ENCODE data around the gene KAT6B. TPM values are rescaled to one million over a fixed set of nuclear protein-coding genes. Genes with fewer than 3 reads are reported as not detected.
"Not testable (repeated sequence)": the region's sequence is repeated elsewhere in the genome, so short reads cannot be mapped to it uniquely, and the experiment has no call there.

The KAT6B gene
- total RNA-seq, 1 donor from 2014 or later = 56.2 TPM

DNA sequence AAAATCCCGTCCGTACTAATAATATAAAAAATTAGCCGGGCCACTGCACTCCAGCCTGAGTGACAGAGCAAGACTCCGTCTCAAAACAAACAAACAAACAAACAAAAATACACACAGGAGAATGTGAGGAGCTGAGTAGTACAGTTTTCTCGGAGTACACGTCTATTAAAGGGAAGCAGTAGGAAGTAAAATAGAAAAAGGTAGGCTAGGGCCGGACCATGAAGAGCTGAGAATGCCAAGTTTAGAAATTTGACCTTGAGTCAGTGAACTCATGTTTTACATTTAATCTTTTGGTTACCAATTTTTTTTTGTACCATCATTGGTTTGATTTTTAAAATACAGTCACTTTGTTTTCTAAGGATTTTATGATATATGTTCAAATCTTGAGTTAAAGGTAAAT is 64.1 kb downstream of the KAT6B start:
- DNase-seq (ENCODE audit: low spot score) = no peak

DNA sequence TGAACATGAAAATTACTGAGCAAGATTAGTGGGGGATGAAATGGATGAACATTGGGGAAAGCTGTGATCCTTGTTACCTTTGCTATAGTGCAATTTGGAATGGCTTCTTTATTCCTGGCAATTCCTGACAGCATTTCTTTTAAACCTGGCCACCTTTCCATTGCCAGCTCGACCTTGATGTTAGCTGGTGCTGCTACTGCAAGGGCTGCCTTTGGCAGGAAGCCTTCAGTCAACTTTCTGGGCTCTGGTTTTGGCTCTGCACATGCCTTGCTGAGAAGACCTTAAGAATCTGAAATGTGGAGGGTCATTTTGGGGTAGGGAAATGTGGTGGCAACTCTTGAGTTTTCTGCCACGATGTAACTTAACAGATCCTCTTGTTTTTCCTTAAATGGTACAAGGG is 64.7 kb downstream of the KAT6B start:
- DNase-seq (ENCODE audit: low spot score) = no peak

DNA sequence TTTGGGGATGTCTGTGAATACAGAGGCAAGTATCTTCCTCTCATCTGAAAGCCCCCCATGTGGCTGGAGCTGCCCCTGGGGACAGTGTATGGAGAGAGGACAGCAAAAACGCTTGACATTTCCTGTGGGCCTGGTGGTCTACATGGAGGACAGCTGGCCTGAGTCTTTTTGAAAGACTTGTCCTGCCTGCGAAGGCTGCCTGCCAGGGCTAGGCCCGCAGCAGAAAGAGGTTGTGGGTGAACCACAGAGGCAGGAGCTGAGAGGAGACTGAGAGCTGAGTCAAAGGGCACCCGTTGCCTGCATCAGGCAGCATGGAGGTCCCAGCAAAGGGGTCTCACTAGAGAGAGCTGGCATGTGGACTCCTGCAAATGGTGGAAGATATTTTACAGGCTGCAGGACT is 66.4 kb downstream of the KAT6B start:
- DNase-seq (ENCODE audit: low spot score) = no peak

DNA sequence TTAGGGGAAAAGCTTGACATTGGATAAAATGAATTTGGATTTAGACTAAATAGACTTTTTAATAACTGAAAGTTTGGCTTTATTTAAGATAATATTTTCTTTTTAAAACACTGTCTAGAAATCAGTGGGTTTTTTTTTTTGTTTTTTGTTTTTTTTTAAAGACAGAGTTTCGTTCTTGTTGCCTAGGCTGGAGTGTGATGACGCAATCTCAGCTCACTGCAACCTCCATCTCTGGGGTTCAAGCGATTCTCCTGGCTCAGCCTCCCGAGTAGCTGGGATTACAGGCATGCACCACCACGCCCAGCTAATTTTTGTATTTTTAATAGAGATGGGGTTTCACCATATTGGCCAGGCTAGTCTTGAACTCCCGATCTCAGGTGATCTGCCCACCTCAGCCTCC is 66.9 kb downstream of the KAT6B start:
- not testable (repeated sequence) for DNase-seq (ENCODE audit: low spot score)

DNA sequence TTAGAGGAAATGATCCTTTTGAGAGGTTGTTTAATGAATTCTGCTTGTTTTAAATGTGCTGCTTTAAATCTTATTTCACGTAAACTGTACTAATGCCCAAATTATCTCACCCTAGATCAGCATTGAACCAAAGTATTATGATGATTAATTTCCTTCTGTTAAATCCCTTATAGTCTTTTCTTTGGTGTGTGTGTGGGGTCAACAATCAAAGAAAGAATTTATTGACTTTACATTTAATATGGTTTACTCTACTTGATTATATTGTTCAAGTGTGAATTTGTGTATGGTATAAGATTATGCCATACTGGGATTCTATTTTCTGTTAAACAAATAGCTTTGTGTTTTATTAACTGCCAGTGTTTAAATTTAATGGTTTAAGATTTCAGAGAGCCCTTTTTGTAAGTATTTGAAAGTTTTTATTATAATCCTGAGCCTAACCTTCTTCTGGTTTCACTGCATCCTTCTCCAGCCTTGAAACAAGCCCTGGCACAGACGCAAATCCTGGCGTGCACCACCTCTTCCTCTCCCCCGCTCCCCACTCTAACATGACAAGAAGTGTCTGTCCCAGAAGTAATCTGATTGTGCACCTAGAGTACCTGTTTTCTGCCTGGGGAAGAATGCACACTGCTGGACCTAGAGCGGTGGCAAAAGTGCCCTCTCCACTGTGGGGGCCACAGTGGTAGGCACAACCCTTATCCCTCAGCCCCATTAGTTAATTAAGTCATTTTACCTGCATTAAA is 70.6 kb downstream of the KAT6B start:
- no peak for DNase-seq (ENCODE audit: low spot score)

DNA sequence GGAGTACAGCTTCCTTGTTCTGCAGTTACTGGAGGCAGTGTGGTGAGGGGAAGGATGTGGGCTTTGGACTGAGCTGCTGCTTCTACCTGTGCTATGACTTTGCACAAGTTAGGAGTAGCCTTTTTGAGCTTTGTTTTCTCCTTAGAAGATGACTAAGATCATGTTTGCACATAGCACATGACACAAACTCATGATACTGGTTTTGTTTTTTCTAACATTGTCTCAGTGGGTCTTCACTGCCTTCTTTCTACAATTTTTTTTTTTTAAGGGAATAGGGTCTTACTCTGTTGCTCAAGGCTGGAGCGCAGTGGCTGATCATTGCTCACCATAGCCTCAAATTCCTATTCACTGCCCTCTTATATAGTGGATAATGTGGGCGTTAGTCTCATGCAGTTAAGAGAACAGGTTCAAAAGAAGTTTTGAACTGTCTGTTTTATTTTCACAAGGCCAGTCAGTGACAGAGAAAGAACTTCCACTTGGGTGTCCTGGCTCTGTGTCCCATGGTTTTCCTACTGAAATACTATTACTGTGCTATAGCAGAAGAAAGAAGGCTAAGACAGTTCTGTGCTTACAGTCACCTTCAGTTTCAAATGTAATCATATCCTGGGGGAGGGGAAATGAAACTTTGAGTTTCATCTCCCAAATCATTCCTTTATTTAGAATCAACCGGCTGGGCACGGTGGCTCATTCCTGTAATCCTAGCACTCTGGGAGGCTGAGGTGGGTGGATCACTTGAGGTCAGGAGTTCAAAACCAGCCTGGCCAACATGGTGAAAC is 72.0 kb downstream of the KAT6B start:
- no peak for DNase-seq (ENCODE audit: low spot score)

DNA sequence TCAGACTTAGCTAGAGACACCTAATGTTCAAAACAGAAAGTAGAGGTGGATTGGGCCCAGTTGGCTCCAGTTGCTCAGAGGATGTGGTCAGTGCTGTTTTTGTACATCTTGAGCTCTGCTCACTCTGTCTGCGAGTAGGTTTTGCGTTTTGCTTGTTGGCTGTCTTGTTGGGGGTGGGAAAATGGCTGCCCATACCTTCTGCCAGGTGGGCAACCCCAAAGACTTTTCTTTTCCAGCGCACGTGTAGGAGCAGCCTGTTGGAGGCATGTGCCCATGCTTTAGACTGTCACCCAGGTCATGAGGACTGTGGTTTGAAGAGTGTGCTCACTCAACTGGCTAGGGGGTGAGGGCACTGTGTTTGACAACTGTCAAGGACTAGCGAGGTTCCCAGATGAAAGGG is 73.9 kb downstream of the KAT6B start:
- no peak for DNase-seq (ENCODE audit: low spot score)

DNA sequence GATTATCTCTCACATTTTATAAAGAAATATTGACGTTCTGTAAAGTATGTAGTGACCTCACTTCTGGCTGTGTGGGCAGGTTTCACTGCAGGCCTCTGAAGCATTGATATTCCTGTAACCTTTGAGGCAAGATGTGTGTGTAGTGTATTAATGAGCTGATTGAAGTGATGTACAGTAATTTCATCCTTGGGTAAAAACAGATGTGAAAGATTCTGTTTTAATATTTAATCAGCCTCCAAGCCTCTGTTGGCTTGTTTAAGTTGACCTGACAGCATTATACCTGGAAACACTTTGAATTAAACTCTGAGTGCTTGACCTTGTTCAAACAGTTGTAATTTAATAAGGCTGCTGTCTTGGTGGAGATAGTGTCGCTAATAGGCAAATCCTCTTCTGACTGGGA is 74.9 kb downstream of the KAT6B start:
- no peak for DNase-seq (ENCODE audit: low spot score)

DNA sequence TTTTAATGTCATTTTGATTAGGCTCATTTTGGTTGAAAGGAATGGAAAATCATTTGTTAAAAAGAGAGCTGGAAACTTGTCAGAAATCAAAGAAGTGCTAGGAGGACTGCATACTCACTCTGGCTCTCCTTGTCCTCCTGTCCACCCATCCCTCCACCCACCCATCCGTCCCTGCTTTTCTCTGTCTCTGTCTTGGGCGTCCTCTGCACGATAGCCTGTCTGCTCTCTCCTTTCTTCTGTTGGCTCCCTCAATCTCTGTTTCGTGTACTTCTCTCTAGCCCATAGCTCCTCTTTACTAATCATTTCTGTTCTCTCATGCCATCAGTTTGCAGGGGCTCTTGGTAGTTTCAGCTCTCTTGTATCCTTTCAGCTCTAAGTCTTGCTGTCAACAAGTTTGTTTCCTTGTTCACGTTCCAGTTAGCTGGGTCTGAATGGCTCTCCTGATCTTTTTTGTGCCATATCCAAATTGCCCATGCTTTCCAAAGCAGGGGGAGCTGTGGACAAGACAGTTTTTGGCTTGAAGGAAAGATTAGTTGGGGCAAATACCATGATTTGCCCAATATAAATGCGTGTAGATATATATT is 75.6 kb downstream of the KAT6B start:
- no peak for DNase-seq (ENCODE audit: low spot score)

DNA sequence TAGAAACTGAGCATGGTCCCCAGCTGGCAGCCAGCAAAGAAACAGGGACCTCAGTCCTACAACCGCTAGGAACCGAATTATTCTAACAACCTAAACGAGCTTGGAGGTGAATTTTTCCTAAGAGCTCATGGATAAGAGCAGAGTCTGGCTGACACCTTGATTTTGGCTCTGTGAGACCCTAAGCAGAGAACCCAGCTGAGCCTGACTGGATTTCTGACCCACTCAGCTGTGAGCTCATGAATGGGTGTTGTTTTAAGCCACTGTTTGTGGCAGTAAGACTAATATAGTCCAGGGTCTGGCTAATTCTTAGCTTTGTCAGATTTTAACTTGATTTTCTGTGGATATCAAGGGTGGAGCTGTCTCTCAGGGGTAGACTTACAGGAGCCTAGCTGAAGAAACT is 77.1 kb downstream of the KAT6B start:
- DNase-seq (ENCODE audit: low spot score) = no peak

DNA sequence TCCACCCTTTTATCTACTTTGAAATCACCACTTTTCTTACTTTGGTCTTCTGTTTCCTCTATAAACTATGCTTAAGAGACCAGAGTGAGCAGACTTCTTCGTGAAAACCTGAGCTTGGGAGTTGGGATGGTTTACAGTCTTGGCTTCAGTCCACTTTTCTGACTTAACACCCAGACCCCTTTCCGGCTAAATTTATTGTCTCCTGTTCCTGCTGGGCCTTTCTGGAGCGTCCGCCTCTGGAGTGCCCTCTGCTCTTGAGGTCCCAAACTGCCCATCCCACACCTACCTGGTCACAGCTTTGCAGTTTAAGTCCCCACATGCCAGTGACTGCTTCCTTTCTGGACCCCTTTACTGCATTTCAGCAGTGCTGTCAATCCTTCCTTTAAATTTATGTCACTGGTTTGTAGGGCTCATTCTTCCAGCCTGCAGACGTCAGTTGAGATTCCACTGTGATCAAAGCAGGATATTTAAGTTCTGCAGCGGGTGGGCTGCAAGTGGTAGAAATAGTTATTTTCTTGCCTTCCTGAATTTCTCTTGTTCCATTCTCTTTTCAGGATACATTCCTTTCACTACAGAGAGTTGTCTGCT is 80.3 kb downstream of the KAT6B start:
- DNase-seq (ENCODE audit: low spot score) = no peak

DNA sequence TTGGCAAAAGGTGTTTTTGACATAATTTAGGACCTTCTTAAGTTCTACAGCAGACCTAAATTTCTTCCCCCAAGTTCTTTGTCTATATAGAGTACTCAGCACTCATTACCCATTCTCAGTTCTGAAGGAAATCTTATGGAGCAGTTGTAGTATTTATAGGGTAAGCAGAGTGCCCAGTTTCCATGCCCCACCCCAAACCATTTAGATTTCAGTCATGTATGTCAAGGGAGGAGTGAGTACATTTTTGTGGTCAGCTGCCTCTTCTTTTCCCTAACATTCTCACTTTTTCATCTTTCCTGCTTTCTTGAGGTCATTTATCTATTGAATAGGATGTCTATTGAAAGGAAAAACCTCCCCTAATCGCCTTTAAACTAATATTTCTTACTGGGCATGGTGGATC is 83.3 kb downstream of the KAT6B start:
- no peak for DNase-seq (ENCODE audit: low spot score)

DNA sequence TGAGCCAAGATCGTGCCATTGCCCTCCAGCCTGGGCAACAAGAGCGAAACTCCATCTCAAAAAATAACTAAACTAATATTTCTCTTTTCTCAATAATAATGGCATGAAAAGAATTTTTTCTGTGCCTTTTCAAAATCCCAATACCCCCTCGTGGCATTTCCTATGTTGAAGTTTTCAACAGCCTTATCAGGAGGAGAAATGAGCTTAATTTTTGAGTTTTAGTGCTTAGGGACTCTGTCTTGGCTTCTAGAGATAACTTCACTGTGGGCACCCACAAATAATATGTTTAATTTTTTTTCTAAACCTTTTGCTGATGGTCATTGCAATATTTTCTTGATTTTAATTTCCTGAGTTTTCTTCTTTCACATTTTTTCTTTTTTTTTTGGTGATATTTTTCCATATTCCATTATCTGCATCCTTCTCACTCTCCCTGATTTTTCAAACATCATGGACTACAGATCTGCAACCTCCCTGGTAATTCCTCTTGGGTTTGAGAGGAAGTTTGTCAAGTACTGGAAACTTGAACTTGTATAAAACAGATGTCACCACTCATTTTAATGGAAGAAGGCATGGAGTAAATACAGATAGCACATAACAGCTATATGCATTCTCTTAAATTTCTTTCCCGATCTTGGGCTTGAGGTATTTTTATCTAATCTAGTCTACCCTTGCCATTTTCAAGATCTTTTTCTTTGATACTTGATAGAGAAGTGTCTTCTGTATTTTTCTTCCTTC is 84.0 kb downstream of the KAT6B start:
- DNase-seq (ENCODE audit: low spot score) = no peak

DNA sequence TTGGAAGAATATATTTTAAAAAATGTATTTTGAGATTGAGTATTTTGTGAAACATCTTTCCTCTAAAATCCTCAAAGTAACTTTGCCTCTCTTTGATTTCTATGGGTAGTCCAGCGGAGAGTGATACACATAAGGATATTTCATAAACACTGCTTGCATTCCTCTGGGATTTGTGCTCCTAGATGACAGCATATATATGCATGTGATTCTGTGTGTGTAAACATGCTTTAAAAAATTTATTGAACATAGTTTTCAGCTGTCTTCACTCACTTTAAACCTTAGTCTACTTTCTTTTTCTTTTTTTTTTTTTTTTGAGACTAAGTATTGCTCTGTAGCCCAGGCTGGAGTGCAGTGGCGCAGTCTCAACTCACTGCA is 84.6 kb downstream of the KAT6B start:
- no peak for DNase-seq (ENCODE audit: low spot score)

DNA sequence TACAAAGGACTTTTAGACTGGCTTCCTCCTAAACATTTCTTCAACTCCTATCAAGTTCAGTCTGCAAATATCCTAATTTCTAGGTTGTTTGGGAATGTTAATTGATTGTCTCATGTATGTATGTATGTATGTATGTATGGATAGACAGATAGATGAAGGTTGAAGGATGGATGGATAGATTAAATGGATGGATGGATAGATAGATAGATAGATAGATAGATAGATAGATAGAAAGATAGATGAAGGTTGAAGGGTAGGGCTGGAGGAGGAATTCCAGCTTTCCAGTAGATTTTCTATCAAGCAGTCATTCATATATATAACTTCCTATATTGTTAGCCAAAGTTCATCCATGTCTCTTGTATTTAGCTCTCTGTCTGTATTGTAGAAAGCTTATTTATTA is 85.8 kb downstream of the KAT6B start:
- DNase-seq (ENCODE audit: low spot score) = no peak

DNA sequence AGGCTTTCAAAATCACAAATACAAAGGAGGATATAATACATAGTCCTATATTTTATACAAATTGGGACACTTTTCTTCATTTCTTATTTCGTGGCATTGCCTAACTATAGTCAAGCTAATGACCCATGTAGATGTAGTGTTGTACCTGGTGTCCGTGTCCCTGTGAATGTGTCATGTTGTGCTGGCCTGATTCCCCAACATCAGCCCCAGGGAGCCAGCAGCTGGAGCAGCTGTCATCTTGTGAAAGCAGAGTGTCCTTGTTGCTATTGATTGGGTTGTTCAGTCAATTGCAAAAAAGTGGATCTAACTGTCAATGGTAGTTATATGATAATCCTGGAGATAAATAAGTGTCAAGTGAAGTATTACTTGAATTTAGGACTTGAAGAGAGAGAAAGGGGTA is 86.3 kb downstream of the KAT6B start:
- DNase-seq (ENCODE audit: low spot score) = no peak

DNA sequence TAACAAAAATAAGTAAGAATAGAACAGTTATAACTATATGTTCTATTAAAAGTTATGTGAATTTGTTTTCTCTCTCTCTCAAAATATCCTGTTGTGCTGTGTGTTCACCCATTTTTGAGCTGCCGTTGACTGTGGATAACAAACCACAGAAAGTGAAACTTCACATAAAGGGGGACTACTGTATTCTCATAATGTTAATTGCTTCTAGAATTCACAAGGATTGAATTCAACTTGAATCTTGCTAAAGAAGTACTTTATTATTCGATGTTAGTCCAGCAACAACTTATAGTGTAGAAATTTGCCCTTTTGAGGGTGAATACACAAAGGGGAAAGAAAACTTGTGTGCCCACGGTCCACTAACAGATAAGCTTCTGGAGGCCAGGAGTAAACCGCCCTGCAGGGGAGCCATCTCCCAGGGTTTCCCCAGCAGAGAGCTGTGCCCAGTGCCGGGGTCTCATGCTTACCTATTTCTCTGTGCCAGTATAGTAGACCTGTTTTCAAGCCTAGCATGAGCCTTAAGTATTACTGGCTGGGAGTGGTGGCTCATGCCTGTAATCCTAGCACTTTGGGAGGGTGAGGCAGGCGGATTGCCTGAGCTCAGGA is 87.1 kb downstream of the KAT6B start:
- no peak for DNase-seq (ENCODE audit: low spot score)

DNA sequence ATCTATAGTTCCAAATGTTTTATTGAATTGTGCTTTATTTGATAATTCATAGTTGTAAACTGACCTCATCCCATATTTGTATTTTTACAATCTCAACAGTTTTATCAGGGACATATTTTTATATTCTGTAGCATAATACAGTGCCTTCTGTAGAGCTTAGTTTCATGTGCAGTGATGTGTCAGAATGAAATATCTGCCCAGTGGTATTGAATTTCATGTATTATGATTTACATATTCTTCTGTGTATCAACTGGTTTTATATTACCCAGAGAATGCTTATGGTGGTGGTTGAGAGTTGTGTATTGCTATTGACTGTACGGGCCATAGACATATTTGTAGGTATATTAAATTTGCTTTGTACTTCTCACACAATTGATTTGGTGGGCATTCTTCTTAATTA is 89.9 kb downstream of the KAT6B start:
- DNase-seq (ENCODE audit: low spot score) = no peak

DNA sequence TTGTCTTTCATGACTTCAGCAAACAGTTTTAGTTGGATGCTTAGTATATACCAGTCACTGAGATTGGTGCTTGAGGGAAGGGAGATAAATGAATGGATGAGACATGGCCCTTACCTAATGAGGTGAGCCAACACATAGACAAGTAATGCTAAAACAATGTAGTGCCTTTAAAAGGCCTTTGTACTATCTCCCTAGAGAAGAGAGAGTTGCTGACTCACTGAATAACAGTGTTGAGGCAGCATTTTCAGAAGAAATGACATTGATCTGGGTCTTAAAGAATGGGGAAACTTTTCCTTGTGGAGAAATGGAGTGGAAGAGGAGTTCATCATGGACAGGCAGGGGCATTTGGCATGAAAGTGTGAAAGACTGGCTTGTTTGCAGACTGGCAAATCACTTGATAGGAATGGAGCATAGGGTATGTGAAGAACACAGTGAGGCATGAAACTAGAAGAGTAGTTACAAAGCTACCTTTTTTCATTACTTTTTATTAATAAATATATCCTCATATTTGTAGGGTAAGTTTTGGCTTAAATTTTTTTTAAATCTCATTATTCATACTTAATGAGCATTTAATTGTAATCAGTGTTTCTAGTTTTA is 91.2 kb downstream of the KAT6B start:
- no peak for DNase-seq (ENCODE audit: low spot score)

DNA sequence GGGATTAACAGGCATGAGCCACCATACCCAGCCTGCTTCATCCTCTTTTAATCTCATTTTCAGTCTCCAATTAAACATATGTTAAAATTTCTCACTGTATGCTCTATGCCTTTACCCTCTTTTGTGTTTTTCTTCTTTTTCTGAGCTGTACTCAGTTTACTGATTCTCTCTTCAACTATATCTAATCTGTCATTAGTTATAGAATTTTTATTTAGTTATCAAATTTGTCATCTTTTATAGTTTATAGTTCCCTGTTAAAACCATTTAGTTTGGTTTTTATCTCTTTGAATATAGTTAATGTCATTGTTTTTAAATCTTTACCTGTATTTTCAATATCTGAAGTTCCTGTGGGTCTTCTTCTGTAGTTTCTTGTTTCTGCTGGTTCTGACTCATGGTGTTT is 93.3 kb downstream of the KAT6B start:
- DNase-seq (ENCODE audit: low spot score) = no peak

DNA sequence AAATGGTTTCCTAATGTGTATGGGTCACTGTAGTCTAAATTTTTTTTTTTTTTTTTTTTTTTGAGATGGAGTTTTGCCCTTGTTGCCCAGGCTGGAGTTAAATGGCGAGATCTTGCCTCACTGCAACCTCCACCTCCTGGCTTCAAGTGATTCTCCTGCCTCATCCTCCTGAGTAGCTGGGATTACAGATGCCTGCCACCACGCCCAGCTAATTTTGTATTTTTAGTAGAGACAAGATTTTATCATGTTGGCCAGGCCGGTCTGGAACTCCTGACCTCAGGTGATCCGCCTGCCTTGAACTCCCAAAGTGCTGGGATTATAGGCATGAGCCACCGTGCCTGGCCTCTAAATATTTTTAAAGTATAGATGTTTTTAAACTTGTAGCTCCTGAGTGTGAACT is 94.7 kb downstream of the KAT6B start:
- not testable (repeated sequence) for DNase-seq (ENCODE audit: low spot score)

All from ureter (tissue), 1 donor.